Activated CD8-positive, alpha-beta memory T cell treated with anti-CD3 and anti-CD28 coated beads, Interleukin-2, amount 50 U/mL, for 48 hours (primary cell): ENCODE results near the gene ASPHD1.
A peak's percentile ranks its signal among the peaks of the same experiment; 100 is the strongest.
"Not testable (repeated sequence)": the region's sequence is repeated elsewhere in the genome, so short reads cannot be mapped to it uniquely, and the experiment has no call there.

ENCODE experiments used
- DNase-seq: peaks from one replicate; pipeline ENCODE4 v3.0.0-alpha.2; 2020

Gene ASPHD1

DNA sequence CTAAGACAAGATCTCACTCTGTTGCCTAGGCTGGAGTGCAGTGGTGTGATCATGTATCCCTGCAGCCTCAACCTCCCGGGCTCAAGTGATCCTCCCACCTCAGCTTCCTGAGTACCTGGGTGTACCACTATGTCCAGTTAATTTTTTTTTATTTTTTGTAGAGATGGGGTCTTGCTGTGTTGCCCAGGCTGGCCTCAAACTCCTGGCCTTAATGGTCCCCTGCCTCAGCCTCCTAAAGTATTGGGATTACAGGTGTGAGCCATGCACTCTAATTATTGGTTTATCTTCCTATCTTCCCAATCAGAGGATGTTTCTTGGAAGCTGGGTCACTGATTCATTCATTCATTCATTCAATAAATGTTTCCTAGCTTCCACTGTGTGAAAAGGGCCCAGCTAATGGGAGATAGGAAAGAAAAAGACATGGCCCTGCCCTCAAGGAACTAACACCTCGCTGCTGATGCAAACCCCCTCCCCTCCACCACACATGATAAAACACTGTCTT is 8.5 kb downstream of the ASPHD1 start:
- no peak for DNase-seq

DNA sequence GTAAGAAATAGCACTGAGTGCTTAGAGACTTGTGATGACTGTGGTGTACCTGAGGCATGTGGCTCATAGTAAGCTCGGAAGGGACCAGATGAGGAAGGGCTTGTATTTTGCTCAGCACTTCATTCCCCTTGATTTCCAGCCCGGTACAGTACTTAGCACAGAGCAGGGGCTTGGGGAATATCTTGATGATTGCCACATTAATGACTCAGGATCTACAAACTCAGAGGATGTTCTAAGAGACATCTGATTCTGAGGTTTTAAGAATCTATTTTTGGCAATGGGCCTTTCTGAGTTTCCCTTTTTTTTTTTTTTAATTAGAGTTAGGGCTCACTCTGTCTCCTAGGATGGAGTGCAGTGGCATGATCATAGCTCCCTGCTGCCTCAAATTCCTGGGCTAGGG is 9.1 kb downstream of the ASPHD1 start:
- no peak for DNase-seq

DNA sequence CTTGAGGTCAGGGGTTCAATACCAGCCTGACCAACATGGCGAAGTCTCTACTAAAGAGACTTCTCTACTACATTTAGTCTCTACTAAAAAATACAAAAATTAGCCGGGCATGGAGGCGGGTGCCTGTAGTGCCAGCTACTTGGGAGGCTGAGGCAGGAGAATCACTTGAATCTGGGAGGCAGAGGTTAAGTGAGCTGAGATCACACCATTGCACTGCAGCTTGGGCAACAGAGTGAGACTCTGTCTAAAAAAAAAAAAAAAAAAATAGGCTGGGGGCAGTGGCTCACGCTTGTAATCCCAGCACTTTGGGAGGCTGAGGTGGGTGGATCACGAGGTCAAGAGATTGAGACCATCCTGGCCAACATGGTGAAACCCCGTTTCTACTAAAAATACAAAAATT is 9.6 kb downstream of the ASPHD1 start:
- DNase-seq: not testable (repeated sequence)

DNA sequence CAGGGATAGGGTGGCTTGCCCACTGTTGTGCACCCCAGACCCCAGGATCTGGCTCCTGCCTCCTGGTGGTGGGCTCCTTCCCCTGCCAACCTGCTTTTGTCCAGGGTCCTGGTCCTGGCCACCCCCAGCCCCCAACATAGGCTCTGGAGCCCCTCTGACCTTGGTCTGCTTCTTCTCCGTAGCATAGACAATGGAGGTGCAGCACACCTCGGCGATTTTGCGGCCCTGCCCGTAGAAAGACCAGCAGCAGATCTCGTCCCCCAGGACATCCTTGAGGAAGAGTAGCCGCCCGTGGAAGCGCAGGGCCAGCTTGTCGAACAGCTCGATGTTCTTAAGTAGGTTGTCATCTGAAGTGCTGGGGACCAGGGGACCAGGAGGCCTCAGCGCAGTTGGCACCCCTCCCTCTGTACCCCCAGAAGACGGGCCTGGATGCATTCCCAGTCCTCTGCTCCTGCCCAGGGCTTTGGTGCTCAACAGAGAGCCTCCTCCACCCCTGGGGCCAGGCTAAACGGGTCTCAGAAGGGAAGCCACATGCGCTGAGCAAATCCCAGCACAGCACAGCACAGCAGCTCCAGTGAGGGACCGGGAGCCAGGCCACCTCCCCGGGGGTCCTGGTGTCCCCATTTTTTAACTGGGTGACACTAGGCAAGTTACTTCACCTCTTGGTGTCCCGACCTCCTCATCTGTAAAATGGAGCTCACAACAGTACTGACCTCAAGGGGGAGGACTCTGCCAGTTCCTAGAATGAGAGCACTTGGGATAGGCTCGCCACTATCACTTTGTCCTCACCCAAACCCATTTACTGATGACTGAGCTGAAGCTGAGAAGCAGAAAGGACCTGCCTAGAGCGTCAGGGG is 10.8 kb downstream of the ASPHD1 start:
- no peak for DNase-seq

DNA sequence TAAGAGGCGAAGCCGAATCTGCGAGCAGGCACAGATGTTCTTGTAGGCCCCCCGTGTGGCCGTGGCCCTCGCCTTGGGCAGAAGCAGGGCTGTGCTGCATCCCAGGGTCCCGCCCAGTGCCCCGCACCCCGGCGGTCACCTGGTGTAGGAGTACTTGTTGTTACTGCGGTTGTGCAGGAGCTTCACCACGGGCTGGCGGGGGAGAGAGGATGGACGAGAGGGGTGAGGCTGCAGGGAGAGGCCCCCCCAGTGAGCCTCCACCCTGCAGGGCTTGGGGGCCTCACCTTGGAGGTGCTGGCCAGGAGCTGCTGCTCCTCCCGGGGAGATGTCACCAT is 11.4 kb downstream of the ASPHD1 start:
- DNase-seq: no peak

DNA sequence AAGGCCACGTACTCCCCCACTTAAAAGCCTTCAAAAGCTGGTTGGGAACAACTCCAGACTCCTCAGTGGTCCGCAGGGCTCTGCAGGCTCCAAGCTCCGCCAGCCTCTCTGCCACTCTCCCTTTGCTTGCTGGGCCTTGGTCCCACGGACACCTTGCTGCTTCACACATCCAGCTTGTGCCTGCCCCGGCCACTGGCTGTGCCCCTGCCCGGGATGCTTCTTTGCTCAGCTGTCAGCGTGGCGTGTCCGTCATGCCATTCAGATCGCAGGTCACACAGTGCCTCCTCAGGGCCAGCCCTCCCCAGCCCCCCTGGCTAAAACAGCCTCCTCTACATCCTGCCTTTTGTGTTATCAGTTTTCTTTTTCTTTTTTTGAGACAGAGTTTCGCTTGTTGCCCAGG is 11.8 kb downstream of the ASPHD1 start:
- no peak for DNase-seq

DNA sequence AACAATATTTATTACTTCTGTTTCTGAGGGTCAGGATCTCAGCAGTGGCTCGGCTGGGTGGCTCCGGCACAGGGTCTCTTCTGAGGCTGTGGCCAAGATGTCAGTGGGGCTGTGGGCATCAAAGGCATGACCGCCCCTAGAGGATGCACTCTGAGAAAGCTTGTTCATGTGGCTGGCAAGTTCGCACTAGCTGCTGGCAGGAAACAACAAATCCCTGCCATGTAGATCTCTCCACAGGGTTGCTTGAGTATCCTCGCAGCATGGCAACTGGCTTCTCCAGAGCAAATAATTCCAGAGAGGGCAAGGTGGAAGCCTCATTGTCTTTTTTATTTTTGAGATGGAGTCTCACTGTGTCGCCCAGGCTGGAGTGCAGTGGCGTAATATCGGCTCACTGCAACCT is 13.2 kb downstream of the ASPHD1 start:
- no peak for DNase-seq

DNA sequence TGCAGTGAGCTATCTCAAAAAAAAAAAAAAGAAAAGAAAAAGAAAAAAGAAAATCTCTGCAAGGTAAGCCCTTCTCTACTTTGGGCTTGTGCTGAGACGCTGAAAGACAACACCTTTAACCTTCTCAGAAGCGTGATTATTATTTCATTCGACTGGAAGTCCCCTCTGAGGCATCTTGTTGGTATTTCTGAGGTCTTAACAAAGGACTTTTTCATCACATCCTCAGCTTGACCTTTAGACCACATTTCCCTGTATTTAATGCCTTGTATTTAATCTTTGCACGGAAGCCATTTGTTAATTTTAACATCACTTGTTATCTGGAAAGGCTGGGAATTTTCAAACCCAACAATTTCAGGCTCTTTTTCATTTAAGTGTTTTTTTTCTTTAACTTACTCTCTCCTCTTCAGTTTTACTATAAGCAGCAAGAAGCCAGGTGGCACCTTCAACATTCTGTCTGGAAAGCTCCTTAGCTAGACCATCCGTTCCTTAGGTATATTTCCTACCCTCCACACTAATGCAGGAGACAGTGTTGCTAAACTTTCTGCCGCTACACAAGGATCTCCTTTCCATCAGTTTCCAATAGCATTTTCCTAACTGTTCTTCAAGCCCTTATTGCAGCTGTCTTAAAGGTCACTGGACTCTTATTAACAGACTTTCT is 15.4 kb downstream of the ASPHD1 start:
- no peak for DNase-seq

DNA sequence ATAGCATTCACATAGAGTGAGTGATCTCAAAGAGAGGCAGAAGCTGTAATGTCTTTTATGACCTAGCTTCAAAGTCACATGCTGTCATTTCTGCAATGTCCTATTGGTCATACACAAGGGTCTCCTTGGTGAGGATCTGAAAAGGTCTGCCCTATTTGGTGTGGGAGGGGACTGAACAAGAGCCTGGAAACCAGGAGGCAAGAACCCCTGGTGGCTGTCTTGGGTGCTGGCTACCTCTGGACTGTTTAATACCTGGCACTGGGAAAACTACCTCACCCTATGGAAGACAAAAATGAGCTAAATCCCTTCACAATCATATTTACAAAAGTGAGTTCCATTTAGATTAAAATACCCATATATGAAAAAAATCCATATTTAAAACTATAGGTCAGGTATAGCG is 16.7 kb downstream of the ASPHD1 start:
- no peak for DNase-seq

DNA sequence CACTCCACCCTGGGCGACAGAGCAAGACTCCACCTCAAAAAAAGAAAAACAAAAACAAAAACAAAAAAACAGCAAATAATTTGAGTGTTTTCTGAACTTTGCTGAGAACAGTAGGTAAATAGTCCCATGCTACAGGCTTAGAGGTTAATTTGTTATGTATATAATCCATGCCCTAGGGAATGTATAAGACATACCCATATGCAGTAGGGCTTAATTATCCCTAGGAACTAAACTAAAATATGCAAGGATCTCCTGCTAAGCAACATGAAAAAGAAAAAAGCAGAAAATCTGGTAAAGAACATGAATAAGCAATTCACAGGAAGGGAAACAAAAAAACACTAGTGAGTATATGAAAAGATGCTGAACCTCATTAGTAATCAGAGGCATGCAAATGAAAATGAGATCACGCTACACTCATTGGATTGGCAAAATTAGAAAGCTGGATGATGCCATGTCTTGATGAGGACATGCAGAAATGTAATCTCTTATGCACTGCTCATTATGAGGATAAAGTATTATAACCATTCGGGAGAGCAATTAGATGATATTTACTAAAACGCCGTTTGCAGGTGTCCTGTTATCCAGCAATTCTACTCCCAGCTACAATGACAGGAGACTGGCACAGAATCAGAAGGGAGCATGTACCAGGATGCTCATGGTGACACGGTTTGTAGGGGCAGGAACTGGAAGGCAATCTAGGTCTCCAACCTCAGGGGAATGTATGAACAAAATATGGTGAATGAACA is 20.2 kb downstream of the ASPHD1 start:
- DNase-seq: no peak

DNA sequence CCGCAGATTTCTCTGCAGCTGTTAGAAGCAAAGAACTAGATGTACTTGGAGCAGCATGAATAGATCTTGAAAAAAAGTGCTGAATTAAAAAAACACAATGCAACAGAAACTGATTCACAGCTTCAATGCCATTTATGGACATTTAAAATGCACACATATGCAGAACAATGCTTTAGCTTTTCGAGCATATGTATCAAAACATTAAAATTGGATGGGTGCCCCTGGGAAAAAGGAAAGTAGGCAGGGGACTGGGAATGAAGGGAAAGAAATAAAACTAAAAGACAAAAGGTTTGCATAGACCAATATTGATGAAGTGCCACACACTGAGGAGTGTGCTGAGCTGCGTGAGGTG is 20.7 kb downstream of the ASPHD1 start:
- DNase-seq: no peak

DNA sequence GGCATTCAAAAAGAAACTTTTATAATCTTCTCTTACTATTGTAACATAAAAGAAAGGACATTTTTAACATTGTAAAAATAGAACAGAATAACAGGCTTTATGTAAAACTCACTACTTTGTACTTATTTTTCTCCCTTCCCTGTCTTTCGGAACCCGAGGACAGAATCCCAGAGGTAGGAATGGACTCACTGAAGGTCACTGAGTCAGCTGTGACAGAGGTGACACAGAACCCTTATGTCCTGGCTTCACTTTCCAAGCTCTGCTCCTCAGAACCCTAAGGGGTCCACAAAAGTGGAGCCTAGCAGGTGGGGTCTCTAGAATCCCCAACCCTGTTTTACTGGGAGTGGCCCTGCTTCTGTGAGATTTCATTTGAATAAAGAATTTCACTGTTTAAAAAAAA is 22.0 kb downstream of the ASPHD1 start:
- DNase-seq: no peak

DNA sequence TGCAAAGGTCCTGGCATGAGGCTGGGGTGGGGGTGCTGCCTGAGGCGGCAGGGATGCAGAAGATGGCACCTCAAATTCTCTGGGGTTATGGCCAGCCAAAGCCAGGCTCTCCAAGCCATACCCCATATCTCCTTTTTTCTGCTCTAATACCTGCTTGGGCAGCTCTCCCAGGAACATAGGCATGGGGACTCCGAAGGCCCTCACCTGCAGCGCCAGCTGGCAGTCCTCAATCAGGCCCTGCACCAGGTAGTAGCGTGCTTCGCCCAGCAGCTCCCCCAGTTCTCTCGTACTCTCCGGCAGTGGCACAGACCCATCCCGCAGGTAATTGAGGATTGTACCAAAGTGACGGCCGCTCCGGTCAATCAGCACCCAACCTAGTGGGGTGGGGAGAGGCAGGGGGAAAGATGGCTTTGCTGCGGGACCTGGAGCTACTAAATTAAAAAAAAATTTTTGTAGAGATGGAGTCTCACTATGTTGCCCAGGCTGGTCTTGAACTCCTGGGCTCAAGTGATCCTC is 22.8 kb downstream of the ASPHD1 start:
- no peak for DNase-seq

DNA sequence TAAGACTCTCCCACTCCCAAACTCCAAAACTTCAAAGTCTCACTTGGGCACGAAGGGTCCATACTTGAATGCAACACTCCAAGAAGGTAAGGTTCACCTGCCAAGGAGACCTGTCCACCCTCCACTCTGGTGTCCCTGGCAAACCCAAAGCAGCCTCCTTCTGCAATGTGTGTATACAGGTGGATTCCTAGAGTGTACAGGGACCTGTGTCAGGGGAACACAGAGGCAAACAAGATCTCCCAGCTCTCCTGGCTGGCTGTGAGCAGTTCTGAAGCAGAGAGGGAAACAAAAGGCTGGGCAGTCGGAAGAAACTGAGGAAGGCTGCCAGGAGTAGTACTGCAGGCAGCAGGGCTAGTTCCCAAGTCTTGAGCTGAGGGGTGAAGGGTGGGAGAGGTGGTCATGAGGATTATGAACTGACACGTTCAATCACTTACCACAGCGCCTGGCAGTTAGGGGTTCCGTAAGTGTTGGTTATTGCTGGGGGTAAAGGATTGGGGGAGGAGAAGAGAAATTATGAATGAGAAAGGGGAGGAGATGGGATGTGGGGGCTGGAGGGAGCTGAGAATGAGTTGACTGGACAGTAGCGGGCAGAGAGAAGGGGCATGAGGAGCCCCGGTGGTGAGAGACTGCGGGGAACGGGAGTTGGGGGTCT is 24.9 kb downstream of the ASPHD1 start:
- no peak for DNase-seq

DNA sequence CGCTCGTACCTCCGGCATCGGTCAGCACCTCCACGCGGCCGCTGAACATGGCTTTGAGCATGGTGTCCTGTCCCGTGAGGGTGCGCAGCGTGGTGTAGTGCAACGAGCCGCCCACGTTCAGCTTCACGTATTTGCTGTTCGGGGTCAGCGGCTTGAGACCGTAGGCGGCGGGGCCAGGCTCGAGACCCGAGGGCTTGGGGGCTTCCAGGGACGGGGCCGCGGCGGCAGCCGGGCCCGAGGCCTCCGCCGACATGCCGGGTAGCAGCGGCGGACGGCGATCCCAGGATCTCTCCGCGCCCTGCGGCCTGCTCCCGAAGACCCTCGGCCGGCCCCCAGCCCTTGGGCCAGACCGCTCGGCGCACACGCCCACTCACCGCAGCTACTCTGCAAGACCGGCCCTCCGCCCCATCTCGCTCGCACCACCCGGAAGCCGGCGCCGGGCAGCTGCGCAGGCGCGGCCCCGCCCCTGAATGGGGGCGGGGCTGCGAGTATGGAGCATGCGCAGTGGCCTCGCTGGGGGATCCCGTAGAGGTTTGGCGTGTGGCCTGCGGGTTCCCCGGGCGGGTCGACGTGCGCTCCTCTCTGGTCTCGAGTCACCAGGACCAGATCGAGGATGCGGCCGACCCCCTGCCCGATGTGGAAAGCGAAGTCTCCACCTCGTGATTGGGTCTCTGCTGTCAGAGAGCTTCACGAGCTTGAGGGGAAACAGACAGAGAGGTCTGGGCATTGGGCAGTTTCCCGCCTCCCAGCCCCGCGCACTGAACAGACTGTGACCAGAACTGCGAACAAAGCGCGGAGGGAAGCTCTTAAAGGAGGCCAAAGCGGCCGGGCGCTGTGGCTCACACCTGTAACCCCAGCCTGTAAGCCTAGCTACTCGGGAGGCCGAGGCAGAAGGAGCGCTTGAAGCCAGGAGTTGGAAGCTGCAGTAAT is 25.8 kb downstream of the ASPHD1 start, which contains the start of gene KCTD13:
TSS of gene KCTD13 (minus strand) at position 446 of the 930 bp plus-strand sequence. CDS start at position 253, 193 bp downstream.
- peak; percentile 99 for DNase-seq

DNA sequence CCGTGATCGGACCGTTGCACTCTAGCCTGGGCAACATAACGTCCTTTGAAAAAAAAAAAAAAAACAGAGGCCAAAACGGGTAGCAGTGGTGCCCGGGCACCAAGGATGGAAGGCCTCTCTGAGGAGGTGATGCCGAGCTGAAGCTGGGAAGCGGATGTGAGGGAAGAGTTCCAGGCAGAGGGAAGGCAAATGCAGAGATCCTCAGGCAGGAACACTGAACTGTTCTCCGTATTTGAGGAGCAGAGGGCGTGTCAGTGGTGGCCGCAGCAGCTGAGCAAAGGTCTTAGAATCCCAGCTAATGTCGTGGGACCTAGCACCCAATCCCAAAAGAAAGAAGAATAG is 26.4 kb downstream of the ASPHD1 start:
- no peak for DNase-seq

DNA sequence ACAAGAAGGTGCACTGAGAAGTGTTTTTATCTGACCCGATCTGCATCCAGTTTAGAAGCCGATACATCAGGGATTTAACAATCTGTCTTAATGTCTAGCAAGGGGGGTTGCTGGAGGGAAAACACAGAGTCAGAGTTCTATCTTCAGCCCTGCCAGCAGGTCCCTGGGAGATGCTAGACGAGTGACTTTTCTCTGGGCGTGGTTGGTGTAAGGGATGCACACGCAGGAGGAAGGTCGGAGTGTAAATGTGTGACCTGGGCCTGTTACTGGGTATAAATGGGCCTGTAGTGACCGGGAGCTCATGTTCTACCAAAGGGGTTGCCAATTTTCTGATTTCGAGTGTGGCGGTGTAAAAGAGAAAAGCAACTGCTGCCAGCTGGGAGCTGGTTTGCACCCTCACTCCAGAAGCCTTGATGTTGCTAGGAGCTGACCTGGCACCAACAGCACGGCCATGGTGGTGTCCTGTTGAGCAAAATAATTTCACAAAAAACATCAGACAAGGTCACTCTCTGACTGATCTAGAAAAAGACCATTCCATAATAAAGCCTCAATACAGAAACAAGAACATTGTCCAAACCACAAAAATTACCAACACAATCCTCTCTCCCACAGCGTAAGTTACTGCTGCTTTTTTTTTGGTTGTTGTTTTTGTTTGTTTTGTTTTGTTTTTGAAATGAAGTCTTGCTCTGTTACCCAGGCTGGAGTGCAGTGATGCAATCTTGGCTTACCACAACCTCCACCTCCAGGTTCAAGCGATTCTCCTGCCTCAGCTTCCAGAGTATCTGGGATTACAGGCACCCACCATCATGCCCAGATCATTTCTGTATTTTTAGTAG is 27.0 kb downstream of the ASPHD1 start:
- no peak for DNase-seq

DNA sequence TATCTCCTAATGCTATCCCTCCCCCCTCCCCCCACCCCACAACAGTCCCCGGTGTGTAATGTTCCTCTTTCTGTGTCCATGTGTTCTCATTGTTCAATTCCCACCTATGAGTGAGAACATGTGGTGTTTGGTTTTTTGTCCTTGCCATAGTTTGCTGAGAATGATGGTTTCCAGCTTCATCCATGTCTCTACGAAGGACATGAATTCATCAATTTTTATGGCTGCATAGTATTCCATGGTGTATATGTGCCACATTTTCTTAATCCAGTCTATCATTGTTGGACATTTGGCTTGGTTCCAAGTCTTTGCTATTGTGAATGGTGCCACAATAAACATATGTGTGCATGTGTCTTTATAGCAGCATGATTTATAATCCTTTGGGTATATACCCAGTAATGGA is 31.5 kb downstream of the ASPHD1 start:
- not testable (repeated sequence) for DNase-seq

DNA sequence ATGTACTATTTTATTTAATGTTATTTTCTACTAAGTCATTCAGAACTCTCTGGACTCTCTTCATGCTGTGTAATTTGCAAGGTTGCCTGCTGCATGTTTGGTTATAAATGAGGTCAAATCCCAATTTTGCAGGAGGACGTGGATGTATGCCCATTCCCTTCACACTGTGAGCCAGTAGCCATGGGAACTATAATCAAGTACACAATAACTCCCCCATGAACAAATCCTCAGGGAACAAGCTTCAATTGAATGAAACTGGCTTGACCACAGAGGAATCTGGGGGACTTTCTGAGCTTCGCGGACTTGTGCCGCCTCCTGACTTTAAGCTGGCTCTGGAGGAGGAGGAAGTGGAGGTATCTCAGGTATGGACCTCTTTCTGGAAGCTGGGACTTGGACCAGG is 40.4 kb downstream of the ASPHD1 start:
- DNase-seq: no peak

DNA sequence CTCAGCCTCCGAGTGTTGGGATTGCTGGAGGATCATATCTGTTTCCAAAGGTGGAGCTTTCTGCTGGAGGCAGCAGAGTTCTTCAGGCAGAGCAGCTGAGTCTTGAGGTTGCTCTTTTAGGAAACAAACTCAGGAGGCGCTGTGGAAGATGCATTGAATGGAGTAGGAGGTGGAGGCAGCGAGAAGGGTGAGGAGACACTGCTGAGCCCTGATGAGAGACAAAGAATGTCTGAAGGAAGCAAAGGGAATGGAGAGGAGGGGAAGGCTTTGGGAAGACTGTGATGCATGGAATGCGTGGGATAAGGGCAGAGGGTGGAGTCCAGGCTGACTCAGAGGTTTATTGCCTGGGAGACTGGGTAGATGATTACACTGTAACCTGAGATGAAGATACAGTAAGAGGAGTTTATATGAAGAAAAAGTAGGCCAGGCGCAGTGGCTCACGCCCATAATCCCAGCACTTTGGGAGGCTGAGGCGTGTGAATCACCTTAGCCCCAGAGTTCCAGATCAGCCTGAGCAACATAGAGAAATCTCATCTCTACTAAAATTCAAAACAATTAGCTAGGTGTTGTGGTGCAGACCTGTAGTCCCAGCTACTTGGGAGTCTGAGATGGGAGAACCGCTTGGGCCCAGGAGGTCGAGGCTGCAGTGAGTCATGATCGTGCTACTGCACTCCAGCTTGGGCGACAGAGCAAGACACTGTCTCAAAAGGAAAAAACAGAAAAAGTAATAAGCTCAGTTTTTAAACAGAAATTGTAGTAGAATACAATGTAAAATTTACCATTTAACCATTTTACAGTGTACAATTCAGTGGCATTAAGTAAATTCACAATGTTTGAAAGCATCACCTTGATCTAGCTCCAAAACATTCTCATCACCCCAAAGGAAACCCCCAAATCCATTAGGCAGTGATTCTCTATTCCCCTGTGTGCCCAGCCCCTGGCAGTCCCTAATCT is 43.8 kb downstream of the ASPHD1 start:
- DNase-seq: no peak
